Measurements from ENCODE around the gene NEDD4L.

NEDD4L gene

GRCh38 chr18:58125756-58126155, 81.7 kb downstream of the NEDD4L start:
- no peak for TF ChIP-seq CTCF (IDR thresholded peaks at IDR 0.05; ENCODE audit: low read depth, low read length, missing control alignments)
- in situ Hi-C loops (cut with HindIII; ENCODE audit: low sequenced_read_pairs) = no loop called here
- H3K4me3 ChIP-seq (ENCODE audit: low read depth, low read length) = no peak overlapping the region
- no peak for DNase-seq (ENCODE audit: low read depth)

- in situ Hi-C loops (cut with HindIII; ENCODE audit: low sequenced_read_pairs) = no loop called here
- no peak for TF ChIP-seq CTCF (IDR thresholded peaks at IDR 0.05; ENCODE audit: low read depth, low read length, missing control alignments)
- H3K4me3 ChIP-seq (ENCODE audit: low read depth, low read length) = no peak overlapping the region
- no peak for DNase-seq (ENCODE audit: low read depth)
Measured at GRCh38 chr18:58128381-58129374, 84.7 kb downstream of the NEDD4L start.

- no peak overlapping the region for H3K4me3 ChIP-seq (ENCODE audit: low read depth, low read length)
- no peak for DNase-seq (ENCODE audit: low read depth)
- in situ Hi-C loops (cut with HindIII; ENCODE audit: low sequenced_read_pairs) = no loop called here
- no peak for TF ChIP-seq CTCF (IDR thresholded peaks at IDR 0.05; ENCODE audit: low read depth, low read length, missing control alignments)
Measured at GRCh38 chr18:58132595-58133261, 88.7 kb downstream of the NEDD4L start.

GRCh38 chr18:58135183-58135641, 91.2 kb downstream of the NEDD4L start:
- no peak overlapping the region for H3K4me3 ChIP-seq (ENCODE audit: low read depth, low read length)
- DNase-seq (ENCODE audit: low read depth) = peak; percentile 93
- TF ChIP-seq CTCF (IDR thresholded peaks at IDR 0.05; ENCODE audit: low read depth, low read length, missing control alignments) = no peak
- in situ Hi-C loops (cut with HindIII; ENCODE audit: low sequenced_read_pairs) = no loop called here

GRCh38 chr18:58135701-58136331, 91.8 kb downstream of the NEDD4L start:
- peak; percentile 84 for TF ChIP-seq CTCF (IDR thresholded peaks at IDR 0.05; ENCODE audit: low read depth, low read length, missing control alignments)
- in situ Hi-C loops (cut with HindIII; ENCODE audit: low sequenced_read_pairs) = no loop called here
- H3K4me3 ChIP-seq (ENCODE audit: low read depth, low read length) = no peak overlapping the region
- DNase-seq (ENCODE audit: low read depth) = peak; percentile 53

- in situ Hi-C loops (cut with HindIII; ENCODE audit: low sequenced_read_pairs) = no loop called here
- TF ChIP-seq CTCF (IDR thresholded peaks at IDR 0.05; ENCODE audit: low read depth, low read length, missing control alignments) = no peak
- no peak for DNase-seq (ENCODE audit: low read depth)
- H3K4me3 ChIP-seq (ENCODE audit: low read depth, low read length) = no peak overlapping the region
Measured at GRCh38 chr18:58136879-58137278, 92.9 kb downstream of the NEDD4L start.

All from astrocyte of the cerebellum (primary cell).